H9 (cell line): ENCODE measurements around the gene MYO18B. TPM values are rescaled to one million over a fixed set of nuclear protein-coding genes. Genes with fewer than 3 reads are reported as not detected.

ENCODE experiments used
- DNase-seq: peaks from one replicate; pipeline ENCODE4 v3.0.0-alpha.2; 2017
- H2AFZ ChIP-seq: one replicate; pipeline ENCODE4 v1.6.1; 2013; ENCODE audit warnings: mild to moderate bottlenecking, low read length, control low read depth, moderate library complexity
- H2AK5ac ChIP-seq: 2 replicates; pipeline ENCODE4 v1.6.1; 2013; ENCODE audit warnings: low read length, control low read depth, mixed read lengths; ENCODE audit not compliant: insufficient read length
- H2BK120ac ChIP-seq: one replicate; pipeline ENCODE4 v1.6.1; 2013; ENCODE audit warnings: low read depth, mild to moderate bottlenecking, low read length, control low read depth, inconsistent platforms; ENCODE audit not compliant: poor library complexity, severe bottlenecking
- H2BK12ac ChIP-seq: 2 replicates; pipeline ENCODE4 v1.6.1; 2013; ENCODE audit warnings: low read length, control low read depth, mixed read lengths, low read depth; ENCODE audit not compliant: insufficient read length
- H2BK15ac ChIP-seq: 2 replicates; pipeline ENCODE4 v1.6.1; 2013; ENCODE audit warnings: low read depth, low read length, control low read depth
- H2BK20ac ChIP-seq: one replicate; pipeline ENCODE4 v1.6.1; 2013; ENCODE audit warnings: low read depth, mild to moderate bottlenecking, low read length, control low read depth, inconsistent platforms; ENCODE audit not compliant: poor library complexity, severe bottlenecking
- H2BK5ac ChIP-seq: 2 replicates; pipeline ENCODE4 v1.6.1; 2013; ENCODE audit warnings: low read length, control low read depth, mixed read lengths; ENCODE audit not compliant: insufficient read length
- H3K14ac ChIP-seq: 2 replicates; pipeline ENCODE4 v1.6.1; 2013; ENCODE audit warnings: low read length, control low read depth; ENCODE audit not compliant: insufficient read depth
- H3K18ac ChIP-seq: 2 replicates; pipeline ENCODE4 v1.6.1; 2013; ENCODE audit warnings: low read depth, mild to moderate bottlenecking, mixed read lengths, low read length, control low read depth; ENCODE audit not compliant: insufficient read length
- H3K23ac ChIP-seq: 2 replicates; pipeline ENCODE4 v1.6.1; 2013; ENCODE audit warnings: low read length, control low read depth, mixed read lengths, low read depth; ENCODE audit not compliant: insufficient read length
- H3K23me2 ChIP-seq: 2 replicates; pipeline ENCODE4 v1.6.1; 2013; ENCODE audit warnings: low read depth, mild to moderate bottlenecking, mixed read lengths, low read length, control low read depth; ENCODE audit not compliant: insufficient read length, poor library complexity, severe bottlenecking
- H3K27ac ChIP-seq: 2 replicates; pipeline ENCODE4 v1.5.1; 2013; ENCODE audit warnings: low read length, control low read depth, mixed read lengths, low read depth; ENCODE audit not compliant: insufficient read length
- H3K27me3 ChIP-seq: 2 replicates; pipeline ENCODE4 v1.6.1; 2013; ENCODE audit warnings: low read length, control low read depth, inconsistent platforms; ENCODE audit not compliant: insufficient read depth
- H3K4ac ChIP-seq: 2 replicates; pipeline ENCODE4 v1.6.1; 2013; ENCODE audit warnings: low read depth, mild to moderate bottlenecking, control low read depth, inconsistent platforms, low read length, moderate library complexity
- H3K4me1 ChIP-seq: 2 replicates; pipeline ENCODE4 v1.6.1; 2013; ENCODE audit warnings: low read length, control low read depth, inconsistent platforms; ENCODE audit not compliant: insufficient read depth
- H3K4me2 ChIP-seq: 2 replicates; pipeline ENCODE4 v1.6.1; 2013; ENCODE audit warnings: low read length, control low read depth, mixed read lengths; ENCODE audit not compliant: insufficient read length, insufficient read depth
- H3K56ac ChIP-seq: 2 replicates; pipeline ENCODE4 v1.6.1; 2013; ENCODE audit warnings: low read depth, mild to moderate bottlenecking, mixed read lengths, low read length, control low read depth; ENCODE audit not compliant: insufficient read length
- H3K79me1 ChIP-seq: 2 replicates; pipeline ENCODE4 v1.6.1; 2013; ENCODE audit warnings: low read depth, mild to moderate bottlenecking, moderate library complexity, low read length, control low read depth, inconsistent platforms; ENCODE audit not compliant: insufficient read depth, poor library complexity, severe bottlenecking
- H3K79me2 ChIP-seq: 2 replicates; pipeline ENCODE4 v1.6.1; 2013; ENCODE audit warnings: low read length, control low read depth, inconsistent platforms; ENCODE audit not compliant: insufficient read depth
- H3K9ac ChIP-seq: 2 replicates; pipeline ENCODE4 v1.6.1; 2013; ENCODE audit warnings: low read length, control low read depth, mixed read lengths; ENCODE audit not compliant: insufficient read length; ENCODE audit errors: extremely low read depth
- H3K9me3 ChIP-seq: one replicate; pipeline ENCODE4 v1.6.1; 2013; ENCODE audit warnings: low read depth, low read length, inconsistent platforms; ENCODE audit not compliant: control insufficient read depth
- H3T11ph ChIP-seq: one replicate; pipeline ENCODE4 v1.6.1; 2013; ENCODE audit warnings: mild to moderate bottlenecking, low read length, control low read depth, inconsistent platforms
- H4K20me1 ChIP-seq: one replicate; pipeline ENCODE4 v1.6.1; 2013; ENCODE audit not compliant: control insufficient read depth, insufficient read length, insufficient read depth
- H4K5ac ChIP-seq: 2 replicates; pipeline ENCODE4 v1.6.1; 2013; ENCODE audit warnings: low read depth, mild to moderate bottlenecking, mixed read lengths, low read length, control low read depth; ENCODE audit not compliant: insufficient read length
- H4K8ac ChIP-seq: replicated peaks from 2 replicates; pipeline ENCODE4 v1.6.1; 2013; ENCODE audit warnings: low read length, control low read depth, mixed read lengths, low read depth; ENCODE audit not compliant: insufficient read length
- H4K91ac ChIP-seq: 2 replicates; pipeline ENCODE4 v1.6.1; 2013; ENCODE audit warnings: low read depth, mild to moderate bottlenecking, moderate library complexity, mixed read lengths, low read length, control low read depth; ENCODE audit not compliant: insufficient read length
- H3K27ac Mint-ChIP-seq, 3 experiments: 2 replicates in 2 of 3; 3 replicates in 1 of 3; pipeline ENCODE4 v1.8.0; 2020 to 2021; ENCODE audit warnings: mixed read lengths in 3 of 3, mild to moderate bottlenecking in 1 of 3, moderate library complexity in 1 of 3
- H3K27me3 Mint-ChIP-seq: 2 replicates; pipeline ENCODE4 v1.8.0; 2021; ENCODE audit warnings: low read depth, mild to moderate bottlenecking, moderate library complexity, mixed read lengths
- H3K36me3 Mint-ChIP-seq, 3 experiments: 2 replicates in 2 of 3; 3 replicates in 1 of 3; pipeline ENCODE4 v1.8.0; 2020 to 2021; ENCODE audit warnings: low read depth in 3 of 3, mixed read lengths in 3 of 3; ENCODE audit not compliant: insufficient read depth in 1 of 3
- H3K4me1 Mint-ChIP-seq, 2 experiments: 2 replicates each; pipeline ENCODE4 v1.8.0; 2020; ENCODE audit warnings: mixed read lengths in 2 of 2
- H3K4me3 Mint-ChIP-seq, 2 experiments: 2 replicates in 1 of 2; 3 replicates in 1 of 2; pipeline ENCODE4 v1.8.0; 2020 to 2021; ENCODE audit warnings: mild to moderate bottlenecking in 2 of 2, mixed read lengths in 2 of 2, moderate library complexity in 1 of 2
- H3K9me3 Mint-ChIP-seq, 2 experiments: 2 replicates in 1 of 2; 3 replicates in 1 of 2; pipeline ENCODE4 v1.8.0; 2020; ENCODE audit warnings: mild to moderate bottlenecking in 2 of 2, mixed read lengths in 2 of 2, moderate library complexity in 1 of 2
- total RNA-seq: library from RNA; stranded (reverse); gene quantifications from 2 replicates; pipeline ENCODE4 v1.2.1, GENCODE V29; 2021
- TF ChIP-seq, protein P1 (sequence below): fragments of 200-600 bp; sonication (generic); conservative IDR thresholded peaks from 3 replicates; pipeline ENCODE4 v1.8.0; 2021; ENCODE audit warnings: antibody characterized with exemption, mild to moderate bottlenecking

The MYO18B gene
- total RNA-seq, 1 experiment from 2014 or later, result 0.46 TPM

GRCh38 chr22:25828422-25828821, 86.4 kb downstream of the MYO18B start:
- H3T11ph ChIP-seq, result no peak overlapping the region
- H3K4me1 Mint-ChIP-seq, result no peaks in the 10 kb centered on the region

More at GRCh38 chr22:25828422-25828821, 86.4 kb downstream of the MYO18B start:
- Histone ChIP-seq H2BK5ac (no peak overlapping the region), H3K4me2 (no peak overlapping the region), H4K91ac (no peak overlapping the region), H3K23me2 (no peaks in the 10 kb centered on the region), H3K4ac (no peak overlapping the region), H3K9ac (no peak overlapping the region), H2BK15ac (no peak overlapping the region), H3K79me1 (no peaks in the 10 kb centered on the region), H2AK5ac (no peak overlapping the region), H2AFZ (no peak overlapping the region), H2BK20ac (no peak overlapping the region), H3K79me2 (no peaks in the 10 kb centered on the region), H3K4me1 (no peaks in the 10 kb centered on the region), H4K5ac (no peak overlapping the region), H3K18ac (no peak overlapping the region), H3K27me3 (no peaks in the 10 kb centered on the region), H4K8ac (no peak overlapping the region), H3K23ac (no peak overlapping the region), H3K56ac (no peak overlapping the region), H2BK120ac (no peak overlapping the region), H4K20me1 (no peaks in the 10 kb centered on the region), H3K9me3 (no peaks in the 10 kb centered on the region), H3K14ac (no peak overlapping the region), H2BK12ac (no peak overlapping the region), H3K27ac (no peak overlapping the region)
- H3K27me3 Mint-ChIP-seq, result peaks cover 7% of the 10 kb centered on the region
- DNase-seq, result no peak
- H3K9me3 Mint-ChIP-seq, result no peaks in the 10 kb centered on the region; a peak in 1 of 5 replicates
- no peak overlapping the region for H3K27ac Mint-ChIP-seq
- TF ChIP-seq, protein P1, sequence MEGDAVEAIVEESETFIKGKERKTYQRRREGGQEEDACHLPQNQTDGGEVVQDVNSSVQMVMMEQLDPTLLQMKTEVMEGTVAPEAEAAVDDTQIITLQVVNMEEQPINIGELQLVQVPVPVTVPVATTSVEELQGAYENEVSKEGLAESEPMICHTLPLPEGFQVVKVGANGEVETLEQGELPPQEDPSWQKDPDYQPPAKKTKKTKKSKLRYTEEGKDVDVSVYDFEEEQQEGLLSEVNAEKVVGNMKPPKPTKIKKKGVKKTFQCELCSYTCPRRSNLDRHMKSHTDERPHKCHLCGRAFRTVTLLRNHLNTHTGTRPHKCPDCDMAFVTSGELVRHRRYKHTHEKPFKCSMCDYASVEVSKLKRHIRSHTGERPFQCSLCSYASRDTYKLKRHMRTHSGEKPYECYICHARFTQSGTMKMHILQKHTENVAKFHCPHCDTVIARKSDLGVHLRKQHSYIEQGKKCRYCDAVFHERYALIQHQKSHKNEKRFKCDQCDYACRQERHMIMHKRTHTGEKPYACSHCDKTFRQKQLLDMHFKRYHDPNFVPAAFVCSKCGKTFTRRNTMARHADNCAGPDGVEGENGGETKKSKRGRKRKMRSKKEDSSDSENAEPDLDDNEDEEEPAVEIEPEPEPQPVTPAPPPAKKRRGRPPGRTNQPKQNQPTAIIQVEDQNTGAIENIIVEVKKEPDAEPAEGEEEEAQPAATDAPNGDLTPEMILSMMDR, result no peak
- no peaks in the 10 kb centered on the region for H3K36me3 Mint-ChIP-seq
- no peak overlapping the region for H3K4me3 Mint-ChIP-seq
